HepG2 (cell line): ENCODE results near the gene RBBP5. TPM values are rescaled to one million over a fixed set of nuclear protein-coding genes. Genes with fewer than 3 reads are reported as not detected.

Experiments used
- ATAC-seq: fragments of 200-7000 bp; cut with Tn5 transposase; 3 replicates; pipeline ENCODE4 v1.9.1; 2020; ENCODE audit warnings: mild to moderate bottlenecking, moderate library complexity
- BruUV-seq: library from RNA; stranded (reverse); fragments of 400-500 nt; replicated peaks from 2 replicates; lab custom pipeline; 2021; lab: Mats Ljungman, UMichigan
- CTCF ChIA-PET: fragments of 300-600 bp; formaldehyde crosslinking; extraction: SDS; loops from one replicate; lab custom pipeline; 2021; ENCODE audit warnings: low total read pairs, inconsistent platforms, low intra/inter-chr PET ratio; lab: Yijun Ruan, JAX
- POLR2A ChIA-PET: fragments of 350-600 bp; sonication (Branson Sonifier 250); formaldehyde crosslinking; loops from one replicate; lab custom pipeline; 2020; ENCODE audit warnings: antibody characterized with exemption, inconsistent platforms; lab: Yijun Ruan, JAX
- DNase-seq: peaks from one replicate; pipeline ENCODE4 v3.0.0-alpha.2; 2015; ENCODE audit warnings: low spot score
- FAIRE-seq: peaks from 3 replicates; lab custom pipeline; 2011; peaks lifted over from hg19 to GRCh38; lab: Jason Lieb, UNC
- H2AFZ ChIP-seq: one replicate; pipeline ENCODE4 v1.6.1; 2011; ENCODE audit warnings: low read length, inconsistent platforms
- H3K27ac ChIP-seq: fragments of 300-600 bp; 3 replicates; pipeline ENCODE4 v1.8.0; 2011; ENCODE audit warnings: mixed run types, mild to moderate bottlenecking, mixed read lengths, low read length, inconsistent platforms; ENCODE audit not compliant: insufficient read depth; ENCODE audit errors: extremely low read length
- H3K27me3 ChIP-seq, 2 experiments: fragments of 200-600 bp in 1 of 2; 2 replicates in 1 of 2; 3 replicates in 1 of 2; pipeline versions ENCODE4 v1.6.0 to v1.8.0; 2011; ENCODE audit warnings: low read length in 2 of 2, mild to moderate bottlenecking in 2 of 2, moderate library complexity in 2 of 2, inconsistent platforms in 1 of 2; ENCODE audit not compliant: insufficient read depth in 2 of 2, control insufficient read depth in 1 of 2
- H3K36me3 ChIP-seq, 2 experiments: fragments of 200-600 bp in 1 of 2; replicated peaks in 1 of 2; 2 replicates in 1 of 2; 3 replicates in 1 of 2; pipeline versions ENCODE4 v1.5.1 to v1.8.0; 2011; ENCODE audit warnings: low read length in 2 of 2, inconsistent platforms in 1 of 2; ENCODE audit not compliant: insufficient read depth in 2 of 2, control insufficient read depth in 1 of 2
- H3K4me1 ChIP-seq: 2 replicates; pipeline ENCODE4 v1.5.1; 2012; ENCODE audit warnings: low read length, inconsistent platforms; ENCODE audit not compliant: insufficient read depth
- H3K4me2 ChIP-seq: 2 replicates; pipeline ENCODE4 v1.6.0; 2011; ENCODE audit warnings: low read depth, low read length, inconsistent platforms
- H3K4me3 ChIP-seq, 3 experiments: fragments of 200-600 bp in 1 of 3; sonication (generic), shearing (Covaris generic) in 1 of 3; replicated peaks in 1 of 3; 2 replicates each; pipeline ENCODE4 v1.5.1; 2011 to 2016; ENCODE audit warnings: low read length in 3 of 3, inconsistent platforms in 2 of 3, low read depth in 2 of 3, mild to moderate bottlenecking in 2 of 3, control low read depth in 1 of 3, mixed read lengths in 1 of 3; ENCODE audit not compliant: insufficient read depth in 1 of 3
- H3K79me2 ChIP-seq: one replicate; pipeline ENCODE4 v1.6.1; 2011; ENCODE audit warnings: low read length, inconsistent platforms; ENCODE audit not compliant: insufficient read depth
- H3K9ac ChIP-seq: 2 replicates; pipeline ENCODE4 v1.6.0; 2011; ENCODE audit warnings: mild to moderate bottlenecking, low read depth, low read length, inconsistent platforms; ENCODE audit not compliant: insufficient read depth
- H3K9me3 ChIP-seq: 2 replicates; pipeline ENCODE4 v1.5.1; 2012; ENCODE audit warnings: mild to moderate bottlenecking, low read length
- H4K20me1 ChIP-seq: 2 replicates; pipeline ENCODE4 v1.6.0; 2011; ENCODE audit warnings: inconsistent platforms, mild to moderate bottlenecking, low read length, moderate library complexity; ENCODE audit not compliant: insufficient read depth
- ZNF407 ChIP-seq: sonication (generic); formaldehyde crosslinking; IDR thresholded peaks from one replicate; pipeline ENCODE4 v1.5.1; 2020; ENCODE audit warnings: mild to moderate bottlenecking, missing genetic modification reagents; ENCODE audit errors: not compliant biosample characterization
- WGBS: methylation state at CpG from one replicate; pipeline ENCODE4 v1.1.6; 2017; ENCODE audit warnings: low lambda C conversion rate; 5-methylcytosine and 5-hydroxymethylcytosine counted together
- in situ Hi-C: cut with HindIII; loops from 2 replicates; pipeline ENCODE4 v1.10.0; 2017; ENCODE audit warnings: low pct_unique_long_range_greater_than_20kb; ENCODE audit not compliant: extremely low pct_ligation_motif_present
- intact Hi-C: fragments of 100-400 bp; cut with micrococcal nuclease; formaldehyde crosslinking; loops from one replicate; pipeline ENCODE4 v1.10.0; 2022; ENCODE audit not compliant: unreplicated experiment
- polyA plus RNA-seq, 8 experiments: library from polyadenylated mRNA; depleted of rRNA in 3 of 8; stranded (reverse) in 7 of 8; unstranded in 1 of 8; fragments of >200 nt; fragmentation: Illumina TruSeq in 4 of 8; extraction: Trizol in 4 of 8; gene quantifications; 2 replicates each; pipeline versions ENCODE4 v1.2.1 to v1.2.3, GENCODE V29; 2011 to 2016; ENCODE audit warnings: low read depth in 4 of 8, missing spikeins in 1 of 8, mixed read lengths in 1 of 8; ENCODE audit not compliant: insufficient read depth in 1 of 8
- total RNA-seq, 5 experiments: library from RNA; depleted of rRNA; stranded (reverse); fragments of >200 nt; fragmentation: Illumina TruSeq; extraction: Trizol; gene quantifications; 2 replicates each; pipeline ENCODE4 v1.2.3, GENCODE V29; 2016; ENCODE audit warnings: low read depth in 1 of 5
- TF ChIP-seq, protein P1 (sequence below), 2 experiments: IDR thresholded peaks; 2 replicates each; pipeline ENCODE4 v1.6.1; 2011 to 2012; ENCODE audit warnings: low read length in 2 of 2, borderline replicate concordance in 1 of 2, low read depth in 1 of 2, mild to moderate bottlenecking in 1 of 2, moderate library complexity in 1 of 2

RBBP5 gene
- total and polyA plus RNA-seq, 2 of the 13 experiments (the other 11 are each of a cell fraction or from before 2014, with no cell fraction given), result 6.6 to 17.1 TPM

DNA sequence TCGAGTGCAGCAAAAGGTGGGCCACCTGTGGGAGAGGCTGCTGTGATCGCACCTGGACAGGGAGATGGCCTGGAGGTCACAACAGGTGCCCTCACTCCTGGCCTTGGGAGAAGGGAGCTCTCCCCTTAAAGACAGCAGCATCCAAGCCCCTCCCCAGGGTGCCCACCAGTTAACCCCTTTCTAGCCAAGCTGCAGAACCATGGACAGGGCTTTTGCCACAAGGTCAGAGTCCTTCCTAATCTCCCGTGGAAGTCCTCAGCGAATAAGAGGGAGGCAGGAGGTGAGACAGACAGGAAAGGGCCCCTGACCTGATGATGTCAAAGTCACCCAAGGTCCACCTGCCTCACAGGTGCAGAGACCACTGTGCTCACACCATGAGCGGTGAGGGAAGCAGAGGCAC lies 77.0 kb downstream of the RBBP5 start:
- no peak for FAIRE-seq
- BruUV-seq, result no TSS peak
- no peaks in the 10 kb centered on the region for H3K36me3 ChIP-seq
- TF ChIP-seq, protein P1, sequence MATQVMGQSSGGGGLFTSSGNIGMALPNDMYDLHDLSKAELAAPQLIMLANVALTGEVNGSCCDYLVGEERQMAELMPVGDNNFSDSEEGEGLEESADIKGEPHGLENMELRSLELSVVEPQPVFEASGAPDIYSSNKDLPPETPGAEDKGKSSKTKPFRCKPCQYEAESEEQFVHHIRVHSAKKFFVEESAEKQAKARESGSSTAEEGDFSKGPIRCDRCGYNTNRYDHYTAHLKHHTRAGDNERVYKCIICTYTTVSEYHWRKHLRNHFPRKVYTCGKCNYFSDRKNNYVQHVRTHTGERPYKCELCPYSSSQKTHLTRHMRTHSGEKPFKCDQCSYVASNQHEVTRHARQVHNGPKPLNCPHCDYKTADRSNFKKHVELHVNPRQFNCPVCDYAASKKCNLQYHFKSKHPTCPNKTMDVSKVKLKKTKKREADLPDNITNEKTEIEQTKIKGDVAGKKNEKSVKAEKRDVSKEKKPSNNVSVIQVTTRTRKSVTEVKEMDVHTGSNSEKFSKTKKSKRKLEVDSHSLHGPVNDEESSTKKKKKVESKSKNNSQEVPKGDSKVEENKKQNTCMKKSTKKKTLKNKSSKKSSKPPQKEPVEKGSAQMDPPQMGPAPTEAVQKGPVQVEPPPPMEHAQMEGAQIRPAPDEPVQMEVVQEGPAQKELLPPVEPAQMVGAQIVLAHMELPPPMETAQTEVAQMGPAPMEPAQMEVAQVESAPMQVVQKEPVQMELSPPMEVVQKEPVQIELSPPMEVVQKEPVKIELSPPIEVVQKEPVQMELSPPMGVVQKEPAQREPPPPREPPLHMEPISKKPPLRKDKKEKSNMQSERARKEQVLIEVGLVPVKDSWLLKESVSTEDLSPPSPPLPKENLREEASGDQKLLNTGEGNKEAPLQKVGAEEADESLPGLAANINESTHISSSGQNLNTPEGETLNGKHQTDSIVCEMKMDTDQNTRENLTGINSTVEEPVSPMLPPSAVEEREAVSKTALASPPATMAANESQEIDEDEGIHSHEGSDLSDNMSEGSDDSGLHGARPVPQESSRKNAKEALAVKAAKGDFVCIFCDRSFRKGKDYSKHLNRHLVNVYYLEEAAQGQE (IDR thresholded peaks at IDR 0.05; ENCODE audit: borderline replicate concordance in 1 of 2, low read depth in 1 of 2, low read length in 2 of 2), result peak in 1 of 2 experiments; percentile 78; a peak in 2 of 4 replicates
- no peak for TF ChIP-seq ZNF407
- TF ChIP-seq, all 625 proteins: peak for 1
- in situ Hi-C loops, result no loop called here
- Histone ChIP-seq H3K9me3 (no peaks in the 10 kb centered on the region), H3K4me1 (no peaks in the 10 kb centered on the region), H3K4me2 (no peak overlapping the region), H3K27me3 (peaks cover 1 to 34% of the 10 kb centered on the region in 2 experiments; a peak in 3 of 5 replicates), H3K79me2 (no peaks in the 10 kb centered on the region), H3K9ac (no peak overlapping the region), H2AFZ (no peak overlapping the region), H3K4me3 (no peak overlapping the region), H4K20me1 (no peaks in the 10 kb centered on the region), H3K27ac (no peak overlapping the region)
- ATAC-seq (no peak), DNase-seq (no peak)
- intact Hi-C loops, result no loop called here
- ChIA-PET POLR2A (no interaction called here), CTCF (no interaction called here)
- WGBS, result 0% methylated on average over 3 of the region's 5 CpGs
